DOHH2 (cell line): ENCODE measurements around the gene DCAF8L2.

Experiments
- EZH2phosphoT487 ChIP-seq: fragments of 200-600 bp; sonication (generic); IDR thresholded peaks from 2 replicates; pipeline ENCODE4 v1.6.1; 2017; ENCODE audit warnings: borderline replicate concordance, mild to moderate bottlenecking, antibody characterized with exemption, low read length, moderate library complexity, mixed read lengths
- TF ChIP-seq, protein P1 (sequence below): fragments of 200-600 bp; sonication (generic); IDR thresholded peaks from one replicate; pipeline ENCODE4 v1.5.1; 2014; ENCODE audit warnings: antibody characterized with exemption, mild to moderate bottlenecking, low read depth, low read length; ENCODE audit not compliant: poor library complexity, severe bottlenecking

DNA sequence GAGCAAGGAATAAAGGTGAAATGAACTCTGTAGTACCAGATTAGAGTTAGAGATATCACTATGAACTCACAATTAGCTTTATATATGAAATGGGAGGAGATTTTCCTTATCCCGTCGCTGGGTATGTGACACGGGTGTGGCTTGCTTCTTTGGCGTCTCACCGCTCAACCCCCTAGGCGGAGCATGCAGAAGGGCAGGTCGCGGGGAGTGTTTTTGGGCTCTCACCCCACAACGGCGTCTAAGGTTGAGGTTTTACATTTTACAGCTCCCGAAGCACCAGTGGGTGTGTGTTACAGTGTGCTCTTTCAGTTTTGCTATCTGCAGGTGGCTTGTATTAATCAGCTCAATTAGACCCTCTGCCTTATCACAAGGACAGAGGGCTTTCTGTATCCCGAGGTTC lies 175.6 kb downstream of the DCAF8L2 start:
- TF ChIP-seq, protein P1, sequence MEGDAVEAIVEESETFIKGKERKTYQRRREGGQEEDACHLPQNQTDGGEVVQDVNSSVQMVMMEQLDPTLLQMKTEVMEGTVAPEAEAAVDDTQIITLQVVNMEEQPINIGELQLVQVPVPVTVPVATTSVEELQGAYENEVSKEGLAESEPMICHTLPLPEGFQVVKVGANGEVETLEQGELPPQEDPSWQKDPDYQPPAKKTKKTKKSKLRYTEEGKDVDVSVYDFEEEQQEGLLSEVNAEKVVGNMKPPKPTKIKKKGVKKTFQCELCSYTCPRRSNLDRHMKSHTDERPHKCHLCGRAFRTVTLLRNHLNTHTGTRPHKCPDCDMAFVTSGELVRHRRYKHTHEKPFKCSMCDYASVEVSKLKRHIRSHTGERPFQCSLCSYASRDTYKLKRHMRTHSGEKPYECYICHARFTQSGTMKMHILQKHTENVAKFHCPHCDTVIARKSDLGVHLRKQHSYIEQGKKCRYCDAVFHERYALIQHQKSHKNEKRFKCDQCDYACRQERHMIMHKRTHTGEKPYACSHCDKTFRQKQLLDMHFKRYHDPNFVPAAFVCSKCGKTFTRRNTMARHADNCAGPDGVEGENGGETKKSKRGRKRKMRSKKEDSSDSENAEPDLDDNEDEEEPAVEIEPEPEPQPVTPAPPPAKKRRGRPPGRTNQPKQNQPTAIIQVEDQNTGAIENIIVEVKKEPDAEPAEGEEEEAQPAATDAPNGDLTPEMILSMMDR, result no peak
- TF ChIP-seq EZH2phosphoT487, result no peak
